Epithelial cell of prostate (primary cell): ENCODE measurements around the gene CA6.
A peak's percentile ranks its signal among the peaks of the same experiment; 100 is the strongest.
"Not testable (repeated sequence)": the region's sequence is repeated elsewhere in the genome, so short reads cannot be mapped to it uniquely, and the experiment has no call there.

Experiments used
- DNase-seq: peaks from one replicate; pipeline ENCODE4 v3.0.0-alpha.2; 2011; ENCODE audit warnings: low read depth, low spot score
- H3K27ac ChIP-seq: fragments of 450-650 bp; 2 replicates; pipeline ENCODE4 v1.5.1; 2017; ENCODE audit warnings: mild to moderate bottlenecking

Gene CA6

GRCh38 chr1:9001534-9002214, 56.0 kb downstream of the CA6 start:
- peak; percentile 65 for DNase-seq
- peak overlapping the region; percentile 67 for H3K27ac ChIP-seq

DNA sequence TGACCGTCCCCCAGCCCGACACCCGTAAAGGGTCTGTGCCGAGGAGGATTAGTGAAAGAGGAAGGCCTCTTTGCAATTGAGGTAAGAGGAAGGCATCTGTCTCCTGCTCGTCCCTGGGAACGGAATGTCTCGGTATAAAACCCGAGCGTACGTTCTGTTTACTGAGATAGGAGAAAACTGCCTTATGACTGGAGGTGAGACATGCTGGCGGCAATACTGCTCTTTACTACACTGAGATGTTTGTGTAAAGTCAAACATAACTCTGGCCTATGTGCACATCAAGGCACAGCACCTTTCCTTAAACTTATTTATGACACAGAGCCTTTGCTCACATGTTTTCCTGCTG, 56.5 kb downstream of the CA6 start:
- not testable (repeated sequence) for DNase-seq
- peak overlapping the region; percentile 67 for H3K27ac ChIP-seq

- H3K27ac ChIP-seq: no peak overlapping the region
Observed at GRCh38 chr1:9004031-9004699, 58.5 kb downstream of the CA6 start.

DNA sequence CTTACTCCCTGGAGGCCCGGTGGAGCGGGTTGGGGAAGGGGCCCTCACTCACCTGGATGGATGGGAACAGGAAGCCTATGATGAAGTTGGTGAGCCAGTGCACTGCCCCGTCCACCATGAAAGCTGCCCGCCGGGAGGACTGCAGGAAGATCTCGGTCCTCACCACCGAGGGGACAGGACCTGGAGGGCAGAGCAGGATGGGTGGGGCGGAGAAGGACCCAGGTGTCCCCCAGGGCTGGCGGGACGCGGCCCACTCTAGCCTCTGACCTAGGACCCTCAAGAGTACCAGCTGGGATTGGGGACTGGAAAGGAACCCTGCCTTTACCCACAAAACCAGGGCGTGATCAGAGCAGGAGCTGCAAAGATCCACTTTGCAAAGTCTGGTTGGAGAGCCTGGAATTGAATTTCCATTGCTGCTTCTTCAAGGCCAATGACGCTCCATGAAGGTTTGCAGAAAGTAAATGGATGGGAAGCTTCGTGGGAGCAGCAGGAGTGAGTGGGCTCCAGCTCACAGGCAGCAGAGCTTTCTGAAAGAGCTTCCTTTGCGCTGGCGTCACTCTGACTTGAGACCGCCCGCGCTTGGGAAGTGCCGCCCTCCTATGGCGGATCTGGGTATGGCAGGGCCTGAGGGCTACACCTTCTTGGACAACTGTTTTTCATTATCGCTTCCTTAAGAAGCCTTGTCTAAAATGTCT, 59.2 kb downstream of the CA6 start:
- DNase-seq: no peak
- H3K27ac ChIP-seq: no peak overlapping the region

More at GRCh38 chr1:9004031-9004699, 58.5 kb downstream of the CA6 start:
- DNase-seq: no peak

DNA sequence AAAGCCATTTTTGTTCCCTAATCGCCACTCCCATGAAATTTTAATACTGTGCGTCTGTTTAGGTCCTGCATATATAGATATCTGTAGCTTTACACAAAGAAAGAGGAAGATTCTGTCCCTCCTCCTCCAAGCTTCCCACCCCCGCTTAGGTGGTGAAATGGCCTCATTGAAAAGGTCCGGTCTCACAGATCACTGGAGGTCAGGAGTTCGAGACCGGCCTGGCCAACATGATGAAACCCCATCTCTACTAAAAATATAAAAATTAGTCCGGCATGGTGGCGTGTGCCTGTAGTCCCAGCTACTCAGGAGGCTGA, 59.7 kb downstream of the CA6 start:
- DNase-seq: no peak
- no peak overlapping the region for H3K27ac ChIP-seq

DNA sequence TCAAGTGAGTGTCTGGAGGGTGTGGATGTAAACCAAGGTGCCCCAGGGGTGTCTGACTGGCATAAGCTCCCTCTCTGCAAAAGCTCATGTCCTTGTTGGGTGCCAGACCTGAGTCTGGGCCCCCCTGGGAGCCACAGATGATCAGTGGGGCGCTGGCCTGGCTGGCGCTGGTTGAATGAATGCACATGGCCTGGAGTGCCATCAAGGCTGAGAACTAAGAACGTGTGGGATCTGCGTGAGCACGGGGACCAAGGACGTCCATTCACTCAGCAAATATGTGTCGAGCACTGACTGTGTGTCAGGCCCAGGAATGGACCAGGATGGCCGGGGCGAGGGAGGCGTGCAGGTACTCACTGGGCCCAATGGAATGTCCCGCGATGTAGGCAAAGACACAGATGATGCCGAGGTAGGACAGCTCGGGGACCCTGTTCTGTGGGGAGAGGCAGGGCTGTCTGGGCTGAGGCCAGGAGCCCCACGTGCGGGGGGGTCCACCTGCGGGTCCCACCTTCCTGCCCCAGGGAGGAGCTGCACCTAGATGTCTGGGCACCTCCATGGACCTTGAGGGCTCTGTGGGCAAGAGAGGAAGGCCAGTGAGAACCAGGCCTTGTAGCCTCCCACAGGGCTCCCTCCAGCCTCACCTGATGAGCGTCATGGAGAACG, 61.4 kb downstream of the CA6 start:
- DNase-seq: no peak
- no peak overlapping the region for H3K27ac ChIP-seq

DNA sequence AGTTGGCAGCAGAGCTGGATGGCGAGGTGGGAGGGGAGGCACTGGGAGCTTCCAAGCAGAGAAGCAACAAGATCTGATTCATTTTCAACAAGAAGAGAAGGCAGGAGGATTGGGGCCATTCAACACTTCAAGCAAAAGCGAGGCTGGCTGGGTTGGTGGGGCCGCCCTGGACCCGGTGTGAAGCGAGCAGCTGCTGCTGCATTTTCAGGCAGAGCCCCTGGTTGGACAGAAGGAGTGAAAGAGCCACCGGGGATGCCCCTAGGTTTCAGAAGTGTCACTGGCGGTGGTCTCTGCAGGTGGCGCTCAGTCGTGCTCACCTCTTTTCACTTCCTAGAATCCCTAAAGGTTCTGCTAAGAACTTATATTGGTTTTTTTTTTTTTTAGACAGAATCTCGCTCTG, 62.6 kb downstream of the CA6 start:
- DNase-seq: no peak
- no peak overlapping the region for H3K27ac ChIP-seq

DNA sequence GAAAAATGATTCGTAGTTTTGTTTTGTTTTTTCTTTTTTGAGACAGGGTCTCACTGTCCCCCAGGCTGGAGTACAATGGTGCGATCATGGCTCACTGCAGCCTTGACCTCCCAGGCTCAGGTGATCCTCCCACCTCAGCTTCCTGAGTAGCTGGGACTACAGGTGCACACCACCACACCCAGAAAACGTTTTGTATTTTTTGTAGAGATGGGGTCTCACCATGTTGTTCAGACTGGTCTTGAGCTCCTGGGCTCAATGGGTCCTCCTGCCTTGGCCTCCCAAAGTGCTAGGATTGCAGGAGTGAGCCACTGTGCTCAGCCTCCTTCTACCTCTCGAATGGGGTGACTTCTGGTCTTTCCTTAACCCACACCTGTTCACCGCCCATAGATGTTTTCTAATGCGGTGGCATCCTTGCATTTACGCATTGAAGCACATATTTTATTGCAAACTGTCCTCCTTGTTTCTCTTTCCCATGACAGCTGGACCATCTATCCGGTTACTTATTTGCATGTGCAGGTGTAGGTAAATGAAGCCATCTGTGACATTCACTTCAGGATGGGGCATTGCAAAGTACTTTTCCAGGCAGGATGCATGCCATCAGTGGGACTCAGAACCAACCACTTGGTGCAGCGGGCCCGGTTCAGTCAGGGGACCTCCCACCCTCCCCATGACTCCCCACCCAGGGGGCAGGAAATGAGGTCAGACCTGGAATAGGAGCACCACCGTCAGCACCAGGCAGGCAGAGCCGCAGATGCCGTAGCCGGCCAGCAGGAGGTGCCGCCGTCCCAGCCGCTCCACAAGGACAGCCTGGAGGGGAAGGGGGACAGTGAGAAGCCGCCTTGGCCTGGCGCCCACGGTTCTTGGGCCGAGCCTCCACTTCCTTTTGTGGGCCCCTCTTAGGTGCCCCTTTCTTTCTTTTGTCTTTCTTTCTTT, 64.0 kb downstream of the CA6 start:
- no peak overlapping the region for H3K27ac ChIP-seq
- DNase-seq: no peak

- no peak for DNase-seq
- no peak overlapping the region for H3K27ac ChIP-seq
Observed at GRCh38 chr1:9010781-9011323, 65.2 kb downstream of the CA6 start.

DNA sequence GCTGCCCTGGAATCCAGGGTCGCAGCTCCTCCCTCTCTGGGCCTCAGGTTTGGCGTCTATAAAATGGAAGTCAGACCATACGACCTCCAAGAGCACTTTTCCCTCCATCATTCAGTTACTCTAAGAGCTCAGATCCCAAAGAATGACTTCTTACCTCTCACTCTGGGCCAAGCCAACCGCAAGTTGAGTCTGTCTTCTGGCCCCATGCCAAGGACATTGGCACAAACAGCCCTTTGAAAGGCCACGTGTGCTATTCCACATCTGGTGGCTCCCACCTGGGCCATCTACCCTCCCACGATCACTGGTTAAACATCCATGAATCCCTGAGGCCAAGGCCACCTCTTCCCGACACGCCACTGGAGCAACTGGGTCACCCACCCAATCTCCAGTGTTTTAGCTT, 68.2 kb downstream of the CA6 start:
- H3K27ac ChIP-seq: no peak overlapping the region
- no peak for DNase-seq

- no peak overlapping the region for H3K27ac ChIP-seq
- DNase-seq: no peak
Observed at GRCh38 chr1:9014475-9015375, 69.1 kb downstream of the CA6 start.

DNA sequence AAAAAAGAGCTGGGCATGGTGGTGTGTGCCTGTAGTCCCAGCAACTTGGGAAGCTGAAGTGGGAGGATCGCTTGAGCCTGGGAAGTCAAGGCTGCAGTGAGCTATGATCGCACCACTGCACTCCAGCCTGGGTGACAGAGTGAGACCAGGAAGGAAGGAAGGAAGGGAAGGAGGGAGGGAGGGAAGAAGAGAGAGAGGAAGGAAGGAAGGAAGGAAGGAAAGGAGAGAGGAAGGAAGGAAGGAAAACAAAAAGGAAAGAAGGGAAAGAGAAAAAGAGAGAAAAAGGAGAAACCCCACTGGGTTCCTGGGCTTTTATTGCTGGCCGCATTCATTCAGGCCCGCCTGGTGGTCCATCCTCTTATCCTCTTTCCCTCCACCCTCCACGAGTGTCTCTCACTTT, 70.8 kb downstream of the CA6 start:
- no peak for DNase-seq
- no peak overlapping the region for H3K27ac ChIP-seq

DNA sequence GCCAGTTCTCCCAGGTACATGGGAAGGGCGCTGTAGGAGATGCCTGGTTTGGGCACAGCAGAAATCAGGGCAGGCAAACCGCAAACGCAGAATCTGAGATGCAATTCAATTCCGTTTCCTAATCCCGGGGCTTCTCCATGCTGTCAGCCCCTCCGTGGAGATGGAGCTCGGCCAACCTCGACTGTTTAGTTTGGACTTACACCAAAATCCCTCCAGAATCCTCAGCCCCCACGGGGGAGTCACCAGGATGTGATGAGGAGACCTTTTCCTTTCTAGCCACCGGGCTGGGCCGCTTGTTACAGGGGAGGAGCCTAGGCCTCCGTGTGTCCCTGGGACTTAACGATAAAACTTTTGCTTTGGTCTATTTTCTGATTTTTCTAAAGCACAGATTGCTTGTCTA, 72.7 kb downstream of the CA6 start:
- no peak for DNase-seq
- H3K27ac ChIP-seq: no peak overlapping the region

DNA sequence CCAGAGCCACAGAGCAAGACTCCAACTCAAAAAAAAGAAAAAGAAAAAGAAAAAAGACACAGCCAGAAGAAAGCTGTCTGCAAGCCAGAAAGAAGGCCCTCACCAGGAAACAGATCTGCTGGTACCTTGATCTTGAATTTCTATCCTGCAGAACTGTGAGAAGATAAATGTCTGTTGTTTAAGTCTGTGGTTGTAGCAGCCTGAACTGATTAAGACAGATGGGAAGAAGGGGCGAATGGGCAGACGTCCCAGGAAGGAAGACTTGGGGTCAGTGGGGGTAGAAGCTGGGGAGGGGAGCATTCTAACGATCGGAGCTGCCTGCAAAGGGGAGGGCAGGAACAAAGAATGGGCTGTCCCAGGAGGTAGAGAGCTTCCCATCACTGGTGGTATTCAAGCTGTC, 74.2 kb downstream of the CA6 start:
- no peak overlapping the region for H3K27ac ChIP-seq
- DNase-seq: no peak

- no peak overlapping the region for H3K27ac ChIP-seq
- no peak for DNase-seq
Observed at GRCh38 chr1:9020305-9020704, 74.6 kb downstream of the CA6 start.

DNA sequence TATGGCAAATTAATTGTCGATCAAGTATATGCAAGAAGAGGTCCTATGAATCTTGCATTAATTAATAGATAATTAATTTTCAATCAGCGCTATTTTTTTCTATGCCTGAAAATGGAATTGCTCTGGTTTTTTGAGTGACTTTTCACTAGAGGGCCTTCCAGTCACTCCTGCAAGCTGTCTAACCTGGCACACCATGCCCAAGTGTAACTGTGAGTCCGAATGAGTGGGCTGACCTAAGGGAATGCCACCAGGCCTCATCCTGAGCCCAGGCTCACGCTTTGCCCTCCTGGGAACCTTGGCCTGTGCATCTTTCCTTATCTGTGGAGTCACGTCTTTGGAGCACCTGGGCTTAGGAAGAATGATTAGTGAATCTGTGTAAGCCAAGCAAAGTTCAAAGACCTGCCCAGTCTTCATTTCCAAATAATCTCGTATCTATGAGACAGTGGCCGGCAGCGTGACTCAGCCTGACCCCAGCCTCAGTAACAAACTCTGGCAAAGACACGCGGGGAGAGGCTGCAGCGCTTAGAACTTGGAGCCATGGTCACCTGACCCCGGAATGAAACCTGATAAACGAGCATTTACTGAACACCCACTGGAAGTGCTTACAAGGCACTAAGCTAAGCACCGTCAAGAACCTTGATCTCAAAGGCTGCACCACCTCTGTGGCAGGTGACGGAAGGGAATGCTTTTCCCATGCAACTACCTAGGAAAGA, 76.5 kb downstream of the CA6 start:
- DNase-seq, H3K27ac ChIP-seq: not testable (repeated sequence)

- no peak for DNase-seq
- H3K27ac ChIP-seq: no peak overlapping the region
Observed at GRCh38 chr1:9022773-9023172, 77.1 kb downstream of the CA6 start.
